Measurements from ENCODE around the gene COL4A6. TPM values are rescaled to one million over a fixed set of nuclear protein-coding genes. Genes with fewer than 3 reads are reported as not detected.

Gene COL4A6
- total RNA-seq, 4 donors from 2014 or later, result 0.16 to 6.2 (median 1.5) TPM

- TF ChIP-seq CTCF (IDR thresholded peaks at IDR 0.05; ENCODE audit: low read depth), result no peak
These were observed 260.1 kb downstream of the COL4A6 start for GRCh38 chrX:108178143-108178498.

GRCh38 chrX:108177351-108178142 lies 260.7 kb downstream of the COL4A6 start:
- no peak for TF ChIP-seq CTCF (IDR thresholded peaks at IDR 0.05; ENCODE audit: low read depth)

GRCh38 chrX:108173874-108174273 lies 264.3 kb downstream of the COL4A6 start:
- no peak for TF ChIP-seq CTCF (IDR thresholded peaks at IDR 0.05; ENCODE audit: low read depth)

- TF ChIP-seq CTCF (IDR thresholded peaks at IDR 0.05; ENCODE audit: low read depth), result no peak
These were observed 266.6 kb downstream of the COL4A6 start for GRCh38 chrX:108171671-108172070.

- TF ChIP-seq CTCF (IDR thresholded peaks at IDR 0.05; ENCODE audit: low read depth), result no peak
These were observed 268.5 kb downstream of the COL4A6 start for GRCh38 chrX:108169768-108170167.

- no peak for TF ChIP-seq CTCF (IDR thresholded peaks at IDR 0.05; ENCODE audit: low read depth)
These were observed 269.1 kb downstream of the COL4A6 start for GRCh38 chrX:108168961-108169740.

GRCh38 chrX:108167211-108167872 lies 270.9 kb downstream of the COL4A6 start:
- TF ChIP-seq CTCF (IDR thresholded peaks at IDR 0.05; ENCODE audit: low read depth), result no peak
